IPS DF 4.7 (cell line): ENCODE measurements around the gene MARCKSL1.
"Not testable (repeated sequence)": the region's sequence is repeated elsewhere in the genome, so short reads cannot be mapped to it uniquely, and the experiment has no call there.

Experiments
- DNase-seq: peaks from one replicate; pipeline ENCODE4 v3.0.0-alpha.2; 2013; ENCODE audit warnings: low spot score; ENCODE audit errors: extremely low read depth

Gene MARCKSL1

GRCh38 chr1:32333251-32333963, 2.6 kb downstream of the MARCKSL1 start:
- no peak for DNase-seq

- DNase-seq = no peak
These were observed 3.5 kb downstream of the MARCKSL1 start for GRCh38 chr1:32332290-32333079.

- no peak for DNase-seq
These were observed 4.5 kb downstream of the MARCKSL1 start for GRCh38 chr1:32331549-32331948.

- no peak for DNase-seq
These were observed 5.4 kb downstream of the MARCKSL1 start for GRCh38 chr1:32330558-32331151.

GRCh38 chr1:32329931-32330466, 6.0 kb downstream of the MARCKSL1 start:
- DNase-seq = no peak

- DNase-seq = no peak
These were observed 8.8 kb downstream of the MARCKSL1 start for GRCh38 chr1:32327204-32327603.

- DNase-seq = no peak
These were observed 14.2 kb downstream of the MARCKSL1 start for GRCh38 chr1:32321712-32322291.

- no peak for DNase-seq
These were observed 17.7 kb downstream of the MARCKSL1 start for GRCh38 chr1:32318127-32318869.

GRCh38 chr1:32316903-32317277, 19.1 kb downstream of the MARCKSL1 start:
- DNase-seq = no peak

- no peak for DNase-seq
These were observed 24.2 kb downstream of the MARCKSL1 start for GRCh38 chr1:32311709-32312393.

- no peak for DNase-seq
These were observed 26.1 kb downstream of the MARCKSL1 start for GRCh38 chr1:32309960-32310359.

GRCh38 chr1:32307324-32307723, 28.7 kb downstream of the MARCKSL1 start:
- DNase-seq = no peak

GRCh38 chr1:32305310-32305709, 30.7 kb downstream of the MARCKSL1 start:
- no peak for DNase-seq

- DNase-seq = no peak
These were observed 31.9 kb downstream of the MARCKSL1 start for GRCh38 chr1:32303997-32304622.

- DNase-seq = no peak
These were observed 32.7 kb downstream of the MARCKSL1 start for GRCh38 chr1:32303358-32303757.

GRCh38 chr1:32299327-32299726, 36.7 kb downstream of the MARCKSL1 start:
- DNase-seq = no peak

GRCh38 chr1:32298211-32298610, 37.8 kb downstream of the MARCKSL1 start:
- not testable (repeated sequence) for DNase-seq

GRCh38 chr1:32291708-32292538, 44.1 kb downstream of the MARCKSL1 start, which contains the start of gene HDAC1:
Gene HDAC1 (plus strand): TSS chr1:32292083. CDS start chr1:32292170, 87 bp downstream.
- no peak for DNase-seq

- DNase-seq = no peak
These were observed 44.8 kb downstream of the MARCKSL1 start for GRCh38 chr1:32291145-32291707.
